HG03558 (cell line): ENCODE results near the gene TFG.
"Not testable (repeated sequence)": the region's sequence is repeated elsewhere in the genome, so short reads cannot be mapped to it uniquely, and the experiment has no call there.

Source experiments
- ATAC-seq: cut with Tn5 transposase; IDR thresholded peaks from one replicate; pipeline ENCODE4 v1.9.1; 2021; ENCODE audit warnings: moderate number of reproducible peaks; ENCODE audit not compliant: unreplicated experiment; ENCODE audit errors: extremely low read depth

TFG gene

DNA sequence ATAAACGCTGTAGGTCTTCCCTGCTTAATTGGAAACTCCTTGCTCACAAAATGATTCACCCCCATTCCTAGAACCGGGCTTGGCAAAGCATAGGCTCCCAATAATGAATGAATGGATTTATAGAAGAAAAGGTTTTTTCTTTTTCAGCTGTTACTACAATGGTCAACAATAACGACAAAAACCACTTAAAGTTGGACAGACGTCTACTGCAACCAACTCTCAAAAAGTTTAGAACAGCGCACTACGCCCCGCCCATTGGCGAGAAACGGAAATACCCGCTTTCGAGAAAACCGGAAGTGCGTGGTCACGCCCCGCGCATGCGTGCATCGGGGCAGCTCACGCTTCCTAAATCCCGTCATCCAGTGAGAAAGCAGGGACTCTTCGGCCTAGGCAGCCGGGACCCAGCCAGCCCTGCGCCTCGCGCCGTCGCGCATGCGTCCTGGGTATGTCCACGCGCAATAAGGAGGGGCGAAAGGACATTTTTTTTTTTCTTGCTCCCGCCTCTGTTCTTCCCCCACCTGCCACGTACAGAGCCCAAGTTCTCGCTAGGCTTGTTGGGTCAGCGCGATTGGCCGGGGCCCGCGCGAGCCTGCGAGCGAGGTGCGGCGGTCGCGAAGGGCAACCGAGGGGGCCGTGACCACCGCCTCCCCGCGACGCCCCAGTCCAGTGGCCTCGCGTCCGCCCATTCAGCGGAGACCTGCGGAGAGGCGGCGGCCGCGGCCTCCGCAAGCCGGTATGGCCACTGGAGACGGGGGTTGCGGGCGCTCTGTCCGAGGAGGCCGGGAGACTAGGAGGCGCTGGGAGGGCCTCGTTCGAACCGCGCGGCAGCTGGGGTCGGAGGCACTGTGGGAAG lies at the start of gene TFG:
TSS of gene TFG (plus strand) at position 506 of the 853 bp plus-strand sequence. CDS start 4,192 bp downstream, outside the sequence.
- ATAC-seq: peak; percentile 92

DNA sequence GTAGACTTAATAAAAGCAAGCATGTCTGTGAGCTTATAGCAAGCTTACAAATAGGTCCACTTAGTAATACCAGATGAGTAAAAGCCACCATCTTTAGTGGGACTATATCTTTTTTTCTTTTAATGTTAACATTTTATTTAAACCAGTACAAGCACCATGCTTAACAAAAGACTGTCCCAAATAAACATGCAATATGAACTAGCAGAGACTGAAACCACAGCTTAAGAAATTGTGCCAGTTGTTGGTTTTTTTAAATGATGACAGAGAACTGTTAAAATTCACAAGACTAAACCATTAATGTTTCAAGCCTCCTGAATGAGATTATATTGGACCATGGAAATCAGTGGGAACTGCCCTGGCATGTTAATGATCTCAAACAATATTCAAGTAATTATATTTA lies 48.0 kb upstream of the TFG start:
- ATAC-seq: not testable (repeated sequence)

GRCh38 chr3:100662113-100662823 lies 47.0 kb upstream of the TFG start:
- no peak for ATAC-seq

DNA sequence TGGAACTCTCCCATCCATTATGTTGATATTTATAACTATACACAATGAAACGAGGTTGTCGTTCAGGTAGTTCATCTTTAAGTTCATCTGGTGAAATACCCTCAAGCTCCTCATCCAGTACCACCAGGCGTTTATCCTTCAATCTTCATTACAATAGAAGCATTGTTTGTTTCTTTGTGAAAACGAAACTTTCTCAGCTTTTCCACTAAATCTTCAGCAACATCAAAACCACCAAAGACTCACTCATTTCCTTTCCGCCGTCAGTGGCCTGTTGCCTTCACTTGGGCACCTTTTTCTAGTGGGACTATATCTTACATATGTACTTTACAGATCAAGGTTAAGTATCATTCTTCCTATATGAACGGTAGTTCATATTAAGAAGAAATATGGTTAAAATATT lies 44.1 kb upstream of the TFG start:
- no peak for ATAC-seq

GRCh38 chr3:100666699-100667098 lies 42.6 kb upstream of the TFG start:
- ATAC-seq: not testable (repeated sequence)

DNA sequence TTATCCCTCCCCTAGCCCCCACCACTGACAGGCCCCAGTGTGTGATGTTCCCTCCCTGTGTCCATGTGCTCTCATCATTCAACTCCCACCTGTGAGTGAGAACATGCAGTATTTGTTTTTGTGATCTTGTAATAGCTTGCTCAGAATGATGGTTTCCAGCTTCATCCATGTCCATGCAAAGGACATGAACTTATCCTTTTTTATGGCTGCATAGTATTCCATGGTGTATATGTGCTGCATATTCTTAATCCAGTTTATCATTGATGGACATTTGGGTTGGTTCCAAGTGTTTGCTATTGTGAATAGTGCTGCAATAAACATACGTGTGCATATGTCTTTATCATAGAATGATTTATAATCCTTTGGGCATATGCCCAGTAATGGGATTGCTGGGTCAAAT lies 42.0 kb upstream of the TFG start:
- not testable (repeated sequence) for ATAC-seq

GRCh38 chr3:100670995-100671394 lies 38.3 kb upstream of the TFG start:
- not testable (repeated sequence) for ATAC-seq

DNA sequence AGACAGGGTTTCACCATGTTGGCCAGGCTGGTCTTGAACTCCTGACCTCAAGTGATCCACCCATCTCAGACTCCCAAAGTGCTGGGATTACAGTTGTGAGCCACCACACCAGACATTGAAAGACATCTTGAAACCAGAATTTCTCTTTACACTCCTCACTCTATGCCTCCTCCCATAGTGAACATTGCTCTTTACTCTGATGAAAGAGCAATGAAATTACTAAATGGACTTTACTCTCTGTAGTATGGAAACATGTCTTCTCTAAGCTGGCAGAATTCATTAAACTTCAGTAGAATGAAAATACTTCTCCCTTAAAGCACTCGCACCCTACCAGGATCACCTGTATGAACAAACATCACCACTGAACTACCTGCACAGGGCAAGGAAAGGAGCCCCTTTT lies 27.8 kb upstream of the TFG start:
- ATAC-seq: no peak

DNA sequence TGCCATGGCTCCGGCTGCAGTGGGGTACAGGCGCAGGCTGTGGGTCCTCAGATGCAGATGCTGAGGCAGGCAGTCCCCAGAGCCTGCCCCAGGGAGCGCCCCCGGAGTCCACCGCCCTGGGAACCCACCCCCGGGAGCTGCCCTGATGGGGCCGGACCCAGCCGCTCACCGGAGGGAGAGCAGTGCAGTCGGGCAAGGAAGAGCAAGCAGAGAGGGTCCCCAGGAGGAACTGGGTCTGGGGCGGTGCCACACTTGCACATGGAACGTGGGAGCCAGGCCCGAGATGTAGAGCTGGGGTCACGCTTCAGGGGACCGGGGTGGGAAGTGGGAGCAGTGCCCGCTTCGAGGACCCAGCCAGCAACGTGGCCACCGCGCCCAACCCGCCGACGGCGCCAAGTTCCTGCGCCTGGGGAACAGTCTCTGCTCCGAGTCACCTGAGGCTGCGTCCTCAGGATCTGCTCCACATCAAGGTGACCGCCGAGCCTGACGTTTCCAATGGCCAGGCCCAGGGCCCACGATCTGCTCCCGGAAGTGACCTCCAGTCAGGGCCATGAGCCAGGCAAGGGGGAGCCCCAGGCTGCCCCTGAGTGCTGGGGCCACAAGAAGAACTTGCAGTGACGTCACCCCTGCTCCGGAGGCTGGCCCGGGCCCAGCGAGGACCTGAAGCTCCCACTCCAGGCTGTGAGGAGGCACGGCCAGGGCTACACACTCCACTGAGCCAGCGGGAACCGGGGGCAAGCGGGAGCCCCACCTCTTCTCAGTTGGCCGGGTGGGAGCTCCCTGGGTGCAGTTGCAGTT lies 27.0 kb upstream of the TFG start:
- no peak for ATAC-seq

DNA sequence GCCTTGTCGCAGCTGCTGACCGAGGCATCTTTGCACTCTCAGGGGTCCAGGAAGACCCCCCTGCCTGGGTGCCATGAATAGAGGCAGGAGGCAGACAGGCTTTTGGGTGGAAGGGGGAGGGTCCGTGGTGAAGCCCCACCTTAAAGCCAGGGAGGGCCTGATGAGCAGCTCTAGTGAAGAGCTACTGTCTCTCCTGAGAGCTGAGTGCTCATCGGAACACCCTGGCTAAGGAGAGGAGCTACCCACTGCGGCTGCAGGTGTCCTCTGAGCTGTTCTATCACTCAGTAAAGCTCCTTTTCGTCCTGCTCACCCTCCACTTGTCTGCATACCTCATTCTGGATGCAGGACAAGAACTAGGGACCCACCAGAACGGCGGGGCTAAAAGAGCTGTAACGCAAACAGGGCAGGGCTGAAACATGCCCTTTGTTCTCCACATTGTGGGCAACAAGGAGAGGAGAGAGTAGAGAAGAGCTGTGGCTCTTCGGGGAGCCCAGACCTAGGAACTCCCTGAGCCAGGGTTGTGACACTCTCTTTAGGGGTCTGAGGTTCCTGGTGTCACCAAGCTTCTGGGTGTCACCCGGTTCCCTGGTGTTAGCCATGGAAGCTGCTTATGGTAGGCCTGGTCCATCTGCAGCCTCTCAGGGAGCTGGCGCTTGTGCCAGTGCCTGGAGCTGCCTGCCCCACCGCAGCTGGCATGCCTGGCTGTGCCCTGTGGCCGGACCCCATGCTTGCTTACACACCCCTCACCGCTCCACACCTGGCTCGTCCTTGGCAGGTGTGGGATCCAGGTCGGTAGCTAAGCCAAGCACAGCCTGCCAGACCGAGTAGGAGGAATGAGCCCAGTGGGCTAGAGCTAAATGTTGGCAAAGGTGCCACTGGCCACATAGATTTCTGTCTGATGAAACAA lies 26.2 kb upstream of the TFG start:
- ATAC-seq: no peak

GRCh38 chr3:100693225-100693624 lies 16.1 kb upstream of the TFG start:
- ATAC-seq: no peak

DNA sequence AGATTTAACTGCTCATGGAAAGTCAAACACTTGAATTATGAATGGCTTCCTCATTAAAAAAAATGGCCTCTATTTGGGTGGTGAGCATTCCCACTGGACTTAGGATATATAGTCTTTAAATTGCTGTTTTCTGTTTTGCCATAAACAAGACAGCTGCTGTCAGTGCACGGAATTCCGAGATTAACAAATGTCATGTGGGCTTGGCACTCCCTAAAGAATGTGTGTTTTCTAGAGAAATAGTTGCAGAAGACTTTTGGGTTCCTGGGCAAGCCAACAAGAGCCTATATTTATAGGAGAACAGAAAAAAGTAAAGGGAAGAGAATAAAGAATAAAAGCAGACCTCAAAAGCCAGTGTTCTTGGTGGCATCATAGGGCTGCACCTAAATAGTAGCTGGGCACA lies 13.6 kb upstream of the TFG start:
- ATAC-seq: no peak

DNA sequence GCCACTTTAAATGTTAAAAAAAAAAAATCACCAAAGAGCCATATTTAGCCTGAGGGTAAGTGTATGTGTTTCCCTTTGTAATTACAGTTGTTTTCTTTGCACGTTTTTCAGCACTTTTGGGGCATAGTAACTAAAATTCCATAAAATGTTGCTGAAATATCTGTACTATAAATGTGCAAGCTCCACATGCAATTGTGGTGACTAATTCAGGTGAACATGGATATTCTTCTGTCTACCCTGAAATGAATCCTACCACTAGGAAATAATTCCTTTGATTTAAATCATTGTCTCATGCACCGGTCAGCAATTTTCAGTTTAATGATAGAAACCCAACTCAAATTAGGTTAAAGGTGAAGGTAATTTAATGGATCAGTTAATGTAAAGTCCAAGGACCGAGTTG lies 13.1 kb upstream of the TFG start:
- ATAC-seq: no peak

DNA sequence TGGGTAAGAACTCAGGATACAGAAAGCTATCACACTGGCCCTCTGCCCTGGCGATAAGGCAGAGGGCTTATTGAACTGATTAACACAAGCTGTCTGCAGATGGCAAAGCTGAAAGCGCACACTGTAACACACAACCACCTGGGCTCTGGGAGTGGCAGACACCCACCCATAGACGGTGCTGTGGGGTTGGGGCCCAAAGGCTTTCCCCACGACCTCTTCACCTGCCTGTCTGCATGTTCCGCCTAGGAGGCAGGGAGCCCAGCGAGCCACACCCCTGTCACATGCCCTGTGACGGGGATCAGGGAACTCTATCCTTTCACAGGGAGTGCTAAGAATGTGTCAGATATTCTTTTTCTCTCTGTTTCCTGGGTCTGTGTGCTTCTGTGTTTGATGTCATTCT lies 12.1 kb upstream of the TFG start:
- ATAC-seq: no peak

DNA sequence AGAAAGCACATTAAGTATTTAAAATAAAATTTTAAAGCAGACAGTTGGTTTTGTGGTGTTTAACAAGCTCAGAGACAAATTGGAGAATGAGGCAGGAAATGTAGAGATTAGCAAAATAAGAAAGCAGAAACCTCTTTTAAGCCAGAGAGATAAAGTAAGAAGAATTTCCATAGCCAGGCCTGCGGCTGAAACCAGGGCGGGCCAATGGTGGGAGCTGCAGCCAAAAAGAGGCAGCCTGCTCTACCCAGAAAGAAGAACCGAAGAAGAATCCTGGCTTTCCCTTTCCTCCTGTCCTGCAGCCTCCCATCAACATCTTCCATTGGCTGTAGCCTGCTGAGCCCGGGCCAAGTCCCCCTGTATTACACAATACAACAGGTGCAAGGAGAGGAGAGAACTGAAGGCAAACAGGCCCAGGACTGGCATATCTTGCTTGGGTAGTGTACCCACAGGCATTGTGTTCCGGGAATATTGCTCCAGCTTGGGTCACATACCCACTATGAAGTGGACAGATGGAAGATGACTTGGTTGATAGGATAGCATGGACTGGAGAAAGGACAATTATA lies 11.5 kb upstream of the TFG start:
- no peak for ATAC-seq

- ATAC-seq: no peak
These were observed 10.6 kb upstream of the TFG start for GRCh38 chr3:100698736-100699135.

GRCh38 chr3:100700708-100701107 lies 8.6 kb upstream of the TFG start:
- ATAC-seq: no peak

DNA sequence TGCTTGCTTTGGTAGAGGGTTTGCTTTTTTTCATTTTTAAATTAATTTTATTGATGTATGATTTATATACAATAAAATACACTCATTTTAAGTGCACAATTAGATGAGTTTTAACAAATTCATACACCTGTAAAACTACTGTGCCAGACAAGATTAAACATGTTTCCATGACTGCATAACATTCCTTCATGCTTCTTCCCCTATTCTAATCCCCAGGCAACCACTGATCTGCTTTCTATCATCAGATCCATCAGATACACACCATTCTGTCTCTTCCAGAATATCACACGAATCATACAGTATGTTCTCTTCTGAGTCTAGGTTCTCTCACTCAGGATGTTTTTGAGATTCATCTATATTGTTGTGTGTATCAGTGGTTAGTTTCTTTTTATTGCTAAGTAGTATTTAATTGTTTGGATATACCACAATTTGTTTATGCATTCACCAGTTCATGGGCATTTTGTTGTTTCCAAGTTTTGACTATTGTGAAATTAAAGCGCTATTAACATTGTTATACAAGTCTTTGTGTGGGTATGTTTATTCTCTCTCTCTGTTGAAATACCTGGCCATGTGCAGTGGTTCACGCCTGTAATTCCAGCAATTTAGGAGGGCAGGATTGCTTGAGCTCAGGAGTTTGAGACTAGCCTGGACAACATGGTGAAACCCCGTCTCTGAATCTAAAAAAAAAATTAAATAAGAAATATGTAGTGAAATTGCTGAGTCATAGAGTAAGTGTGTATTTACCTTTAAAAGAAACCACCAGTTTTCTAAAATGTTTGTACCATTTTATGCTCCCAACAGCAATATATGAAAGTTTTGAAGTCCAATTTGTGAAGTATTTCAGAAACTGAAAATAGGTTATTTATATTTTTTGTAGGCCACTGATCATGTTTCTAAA lies 7.0 kb upstream of the TFG start:
- ATAC-seq: no peak

DNA sequence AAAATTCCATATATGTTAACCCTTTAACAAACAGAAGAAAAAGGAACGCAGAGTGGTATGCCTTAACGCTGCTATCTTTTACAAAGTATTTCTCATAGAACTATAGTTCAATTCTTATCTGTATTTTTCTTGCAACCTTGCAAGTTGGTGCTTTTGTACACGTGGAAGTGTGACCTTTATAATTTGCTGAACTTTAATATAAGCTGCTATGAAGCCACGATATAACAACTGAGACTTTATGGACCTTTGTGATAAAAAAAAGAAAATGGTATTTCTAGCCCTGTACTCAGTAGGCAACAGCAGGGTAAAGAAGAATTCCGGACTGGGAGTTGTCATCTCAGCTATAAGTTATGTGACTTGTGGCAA lies 6.3 kb upstream of the TFG start:
- ATAC-seq: no peak
